H1 (cell line): ENCODE data around the gene ARHGEF28. TPM values are rescaled to one million over a fixed set of nuclear protein-coding genes. Genes with fewer than 3 reads are reported as not detected.

Experiments used
- CTCF ChIA-PET: fragments of 300-600 bp; sonication (Branson Sonifier 250); formaldehyde crosslinking; loops from one replicate; lab custom pipeline; 2021; ENCODE audit not compliant: partially characterized antibody; lab: Charles Lee
- POLR2A ChIA-PET: fragments of 300-600 bp; sonication (Branson Sonifier 250); formaldehyde crosslinking; loops from one replicate; lab custom pipeline; 2021; ENCODE audit warnings: inconsistent platforms; ENCODE audit not compliant: partially characterized antibody; lab: Charles Lee
- DNase-seq, 2 experiments: peaks; one replicate each; pipeline versions ENCODE4 v3.0.0 to v3.0.0-alpha.2; 2010 to 2022; ENCODE audit warnings: low spot score in 2 of 2, low read depth in 1 of 2, mixed read lengths in 1 of 2
- FAIRE-seq: peaks from 2 replicates; lab custom pipeline; 2011; peaks lifted over from hg19 to GRCh38; lab: Jason Lieb, UNC
- H2AFZ ChIP-seq: 2 replicates; pipeline ENCODE4 v1.8.1; 2012; ENCODE audit warnings: low read length, inconsistent platforms
- H2AK5ac ChIP-seq: 2 replicates; pipeline ENCODE4 v1.6.1; 2013; ENCODE audit warnings: low read depth, low read length
- H2BK120ac ChIP-seq: replicated peaks from 2 replicates; pipeline ENCODE3; 2013; ENCODE audit warnings: low read depth, low read length, inconsistent platforms
- H2BK12ac ChIP-seq: 2 replicates; pipeline ENCODE4 v1.6.1; 2013; ENCODE audit warnings: low read depth, low read length
- H2BK15ac ChIP-seq: 2 replicates; pipeline ENCODE4 v1.6.1; 2013; ENCODE audit warnings: low read length
- H2BK20ac ChIP-seq: 2 replicates; pipeline ENCODE4 v1.6.1; 2013; ENCODE audit warnings: low read length
- H2BK5ac ChIP-seq: 2 replicates; pipeline ENCODE4 v1.6.1; 2013; ENCODE audit warnings: low read depth, low read length
- H3K14ac ChIP-seq: 2 replicates; pipeline ENCODE4 v1.6.1; 2013; ENCODE audit warnings: inconsistent platforms; ENCODE audit not compliant: insufficient read length
- H3K18ac ChIP-seq: 2 replicates; pipeline ENCODE4 v1.6.1; 2013; ENCODE audit warnings: low read length; ENCODE audit errors: extremely low read depth
- H3K23ac ChIP-seq: 2 replicates; pipeline ENCODE4 v1.6.1; 2013; ENCODE audit warnings: inconsistent platforms; ENCODE audit not compliant: insufficient read length
- H3K23me2 ChIP-seq: 2 replicates; pipeline ENCODE4 v1.6.1; 2013; ENCODE audit warnings: low read depth, low read length
- H3K27ac ChIP-seq: 2 replicates; pipeline ENCODE4 v1.6.1; 2011; ENCODE audit warnings: low read depth, low read length, inconsistent platforms
- H3K27me3 ChIP-seq, 4 experiments: replicated peaks in 1 of 4; 1 replicate in 1 of 4; 2 replicates in 3 of 4; pipeline versions ENCODE4 v1.6.1 to v1.8.1; 2011 to 2013; ENCODE audit warnings: low read length in 3 of 4, mild to moderate bottlenecking in 3 of 4, inconsistent platforms in 2 of 4, mixed read lengths in 2 of 4, moderate library complexity in 1 of 4; ENCODE audit not compliant: control insufficient read depth in 3 of 4, insufficient read depth in 3 of 4; ENCODE audit errors: extremely low read depth in 1 of 4
- H3K36me3 ChIP-seq, 4 experiments: 2 replicates each; pipeline versions ENCODE4 v1.6.1 to v1.8.1; 2011 to 2013; ENCODE audit warnings: mild to moderate bottlenecking in 4 of 4, low read length in 3 of 4, moderate library complexity in 2 of 4, control low read depth in 1 of 4, inconsistent platforms in 1 of 4; ENCODE audit not compliant: insufficient read depth in 4 of 4, control insufficient read depth in 2 of 4
- H3K4ac ChIP-seq: replicated peaks from 2 replicates; pipeline ENCODE3; 2013; ENCODE audit warnings: low read length, low read depth, mixed read lengths, inconsistent platforms; ENCODE audit not compliant: insufficient read length
- H3K4me1 ChIP-seq, 4 experiments: replicated peaks in 1 of 4; 1 replicate in 1 of 4; 2 replicates in 3 of 4; pipeline versions ENCODE4 v1.6.1 to v1.8.1; 2011 to 2013; ENCODE audit warnings: low read length in 3 of 4, inconsistent platforms in 2 of 4, mixed read lengths in 1 of 4; ENCODE audit not compliant: insufficient read depth in 4 of 4, control insufficient read depth in 3 of 4
- H3K4me2 ChIP-seq, 2 experiments: 2 replicates each; pipeline versions ENCODE4 v1.6.1 to v1.8.1; 2011 to 2013; ENCODE audit warnings: low read depth in 2 of 2, low read length in 2 of 2, control low read depth in 1 of 2, inconsistent platforms in 1 of 2, mild to moderate bottlenecking in 1 of 2; ENCODE audit not compliant: insufficient read depth in 1 of 2
- H3K4me3 ChIP-seq, 4 experiments: fragments of 200-600, 300-600 bp in 1 of 4; sonication (generic), shearing (Covaris generic), sonication (Bioruptor Twin) in 1 of 4; 2 replicates each; pipeline versions ENCODE4 v1.5.1 to v1.8.1; 2011 to 2016; ENCODE audit warnings: low read length in 4 of 4, low read depth in 3 of 4, control low read depth in 2 of 4, inconsistent platforms in 2 of 4, mild to moderate bottlenecking in 2 of 4, mixed read lengths in 1 of 4, moderate library complexity in 1 of 4; ENCODE audit not compliant: insufficient read depth in 2 of 4; ENCODE audit errors: extremely low read depth in 1 of 4
- H3K56ac ChIP-seq: replicated peaks from 2 replicates; pipeline ENCODE3; 2013; ENCODE audit warnings: low read depth, mild to moderate bottlenecking, mixed read lengths, low read length, inconsistent platforms; ENCODE audit not compliant: insufficient read length
- H3K79me1 ChIP-seq: 2 replicates; pipeline ENCODE4 v1.6.1; 2013; ENCODE audit warnings: low read depth, low read length, control low read depth
- H3K79me2 ChIP-seq, 2 experiments: 2 replicates each; pipeline versions ENCODE4 v1.6.1 to v1.8.1; 2012 to 2013; ENCODE audit warnings: low read length in 2 of 2, mild to moderate bottlenecking in 2 of 2, inconsistent platforms in 1 of 2; ENCODE audit not compliant: insufficient read depth in 2 of 2, control insufficient read depth in 1 of 2
- H3K9ac ChIP-seq, 4 experiments: replicated peaks in 1 of 4; 1 replicate in 1 of 4; 2 replicates in 3 of 4; pipeline versions ENCODE4 v1.6.1 to v1.8.1; 2011 to 2013; ENCODE audit warnings: low read depth in 3 of 4, low read length in 3 of 4, control low read depth in 2 of 4, mild to moderate bottlenecking in 2 of 4, moderate library complexity in 2 of 4, inconsistent platforms in 1 of 4; ENCODE audit errors: extremely low read depth in 1 of 4
- H3K9me3 ChIP-seq, 2 experiments: 2 replicates each; pipeline versions ENCODE4 v1.6.1 to v1.8.1; 2012 to 2013; ENCODE audit warnings: mild to moderate bottlenecking in 2 of 2, moderate library complexity in 2 of 2, control low read depth in 1 of 2, inconsistent platforms in 1 of 2, low read depth in 1 of 2, low read length in 1 of 2, mixed read lengths in 1 of 2; ENCODE audit not compliant: insufficient read depth in 2 of 2
- H4K20me1 ChIP-seq, 2 experiments: replicated peaks in 1 of 2; 2 replicates each; pipeline versions ENCODE3 to v1.8.1; 2011 to 2013; ENCODE audit warnings: inconsistent platforms in 2 of 2, low read length in 2 of 2, mild to moderate bottlenecking in 1 of 2; ENCODE audit not compliant: insufficient read depth in 2 of 2, control insufficient read depth in 1 of 2
- H4K5ac ChIP-seq: 2 replicates; pipeline ENCODE4 v1.6.1; 2013; ENCODE audit warnings: low read length, low read depth, mixed read lengths, inconsistent platforms; ENCODE audit not compliant: insufficient read length
- H4K8ac ChIP-seq: 2 replicates; pipeline ENCODE4 v1.8.0; 2013; ENCODE audit warnings: mild to moderate bottlenecking, moderate library complexity, low read length, inconsistent platforms; ENCODE audit not compliant: insufficient read depth; ENCODE audit errors: extremely low read depth
- H4K91ac ChIP-seq: replicated peaks from 2 replicates; pipeline ENCODE3; 2013; ENCODE audit warnings: low read length, mixed read lengths, inconsistent platforms; ENCODE audit not compliant: insufficient read length
- CBX8 ChIP-seq: fragments of 300-800, 300-1000 bp; sonication (generic); IDR thresholded peaks from 2 replicates; pipeline ENCODE4 v1.7.1; 2016; ENCODE audit warnings: low read depth, low read length, borderline replicate concordance
- JUN ChIP-seq: IDR thresholded peaks from 2 replicates; pipeline ENCODE4 v1.6.1; 2011; ENCODE audit warnings: low read depth, mild to moderate bottlenecking, improper control_type of control experiment, low read length
- KDM4A ChIP-seq: IDR thresholded peaks from one replicate; pipeline ENCODE4 v1.7.1; 2012; ENCODE audit warnings: low read depth, mild to moderate bottlenecking, moderate library complexity, low read length, inconsistent platforms; ENCODE audit not compliant: severe bottlenecking
- MAX ChIP-seq: IDR thresholded peaks from 2 replicates; pipeline ENCODE4 v1.6.1; 2012; ENCODE audit warnings: inconsistent platforms
- TBP ChIP-seq: IDR thresholded peaks from 2 replicates; pipeline ENCODE4 v1.6.1; 2011; ENCODE audit warnings: low read depth, low read length, improper control_type of control experiment
- polyA plus RNA-seq, 7 experiments: library from polyadenylated mRNA; depleted of rRNA in 3 of 7; stranded (reverse) in 5 of 7; unstranded in 2 of 7; fragments of >200 nt in 5 of 7; fragments of 200-250 nt in 2 of 7; gene quantifications; 1 replicate in 5 of 7; 2 replicates in 1 of 7; 4 replicates in 1 of 7; pipeline versions ENCODE4 v1.2.1 to v1.2.3, GENCODE V29; 2011 to 2013; ENCODE audit warnings: missing spikeins in 2 of 7, mixed read lengths in 2 of 7
- total RNA-seq: library from RNA; stranded (reverse); fragmentation: NEBNext Ultra II Directional; extraction: Animal tissue kit (Norgen Biotek cat#: 25700); gene quantifications from 2 replicates; pipeline ENCODE4 v1.2.1, GENCODE V29; 2021

Gene ARHGEF28
- total and polyA plus RNA-seq, 2 of the 8 experiments (the other 6 are each of a cell fraction or from before 2014, with no cell fraction given), result 0.33 to 1.0 TPM

- Histone ChIP-seq H3K27me3 (no peaks in the 10 kb centered on the region), H3K9ac (no peak overlapping the region), H2BK20ac (no peak overlapping the region), H4K8ac (no peak overlapping the region), H2BK5ac (no peak overlapping the region), H3K4me3 (no peak overlapping the region), H3K36me3 (no peaks in the 10 kb centered on the region), H3K79me2 (no peaks in the 10 kb centered on the region), H3K4ac (no peak overlapping the region), H4K91ac (no peak overlapping the region), H4K5ac (no peak overlapping the region), H3K4me2 (no peak overlapping the region), H4K20me1 (no peaks in the 10 kb centered on the region), H2BK12ac (no peak overlapping the region), H3K56ac (no peak overlapping the region), H3K14ac (no peak overlapping the region), H3K23ac (no peak overlapping the region), H3K18ac (no peak overlapping the region), H3K4me1 (no peaks in the 10 kb centered on the region), H3K9me3 (peaks cover 2 to 4% of the 10 kb centered on the region in 2 experiments; a peak in 2 of 4 replicates), H3K27ac (no peak overlapping the region), H3K79me1 (no peaks in the 10 kb centered on the region), H2AFZ (no peak overlapping the region), H2BK120ac (no peak overlapping the region), H2AK5ac (no peak overlapping the region), H3K23me2 (no peaks in the 10 kb centered on the region; the same call in 1 of the 2 replicates), H2BK15ac (no peak overlapping the region)
- ChIA-PET POLR2A (no interaction called here), CTCF (interaction anchor here (0.6 to 3.4 kb wide), 5 partner anchors 10 to 626 kb away, joined by 3 to 21 read pairs (median 3); no protein-coding TSS in a partner anchor)
- DNase-seq, result no peak
- FAIRE-seq, result no peak
- no peak for TF ChIP-seq JUN
- TF ChIP-seq MAX, result no peak
- no peak for TF ChIP-seq TBP
- TF ChIP-seq KDM4A, result no peak
- no peak for TF ChIP-seq CBX8
Measured at GRCh38 chr5:73705364-73705763, 79.4 kb downstream of the ARHGEF28 start.
